ENCODE results near the gene FRAT1.

The FRAT1 gene

GRCh38 chr10:97323501-97323900 is 4.4 kb downstream of the FRAT1 start:
- no peak for DNase-seq
- no peaks in the 10 kb centered on the region for H3K9me3 ChIP-seq
- TF ChIP-seq CTCF (IDR thresholded peaks at IDR 0.05; ENCODE audit: low read depth, low read length) = no peak
- no peak overlapping the region for H3K4me3 ChIP-seq (ENCODE audit: low read depth, low read length)
- H3K36me3 ChIP-seq = no peaks in the 10 kb centered on the region
- H3K4me1 ChIP-seq = 0 out of 2 replicates have a peak, but pooled peaks cover 2% of the 10 kb centered on the region
- H3K27me3 ChIP-seq = no peaks in the 10 kb centered on the region

- Histone ChIP-seq H3K9me3 (no peaks in the 10 kb centered on the region), H3K4me3 (ENCODE audit: low read depth, low read length) (no peak overlapping the region), H3K4me1 (0 out of 2 replicates have a peak, but pooled peaks cover 2% of the 10 kb centered on the region), H3K36me3 (no peaks in the 10 kb centered on the region), H3K27me3 (no peaks in the 10 kb centered on the region)
- TF ChIP-seq CTCF (IDR thresholded peaks at IDR 0.05; ENCODE audit: low read depth, low read length) = no peak
- DNase-seq = no peak
These were observed 6.7 kb downstream of the FRAT1 start for GRCh38 chr10:97325754-97326153.

- H3K9me3 ChIP-seq = no peaks in the 10 kb centered on the region
- H3K4me3 ChIP-seq (ENCODE audit: low read depth, low read length) = no peak overlapping the region
These were observed 8.6 kb downstream of the FRAT1 start for GRCh38 chr10:97327348-97328294.

GRCh38 chr10:97328646-97329453 is 9.8 kb downstream of the FRAT1 start:
- Histone ChIP-seq H3K4me1 (peaks cover 2% of the 10 kb centered on the region; the same call in 1 of the 2 replicates), H3K9me3 (no peaks in the 10 kb centered on the region), H3K36me3 (no peaks in the 10 kb centered on the region), H3K4me3 (ENCODE audit: low read depth, low read length) (no peak overlapping the region), H3K27me3 (no peaks in the 10 kb centered on the region)
- no peak for DNase-seq
- TF ChIP-seq CTCF (IDR thresholded peaks at IDR 0.05; ENCODE audit: low read depth, low read length) = no peak

More at GRCh38 chr10:97327348-97328294, 8.6 kb downstream of the FRAT1 start:
- no peak for TF ChIP-seq CTCF (IDR thresholded peaks at IDR 0.05; ENCODE audit: low read depth, low read length)
- Histone ChIP-seq H3K4me1 (peaks cover 2% of the 10 kb centered on the region; the same call in 1 of the 2 replicates), H3K27me3 (no peaks in the 10 kb centered on the region), H3K36me3 (no peaks in the 10 kb centered on the region)
- DNase-seq = no peak

GRCh38 chr10:97329766-97330165 is 10.7 kb downstream of the FRAT1 start:
- H3K4me3 ChIP-seq (ENCODE audit: low read depth, low read length) = no peak overlapping the region
- no peaks in the 10 kb centered on the region for H3K36me3 ChIP-seq
- no peaks in the 10 kb centered on the region for H3K27me3 ChIP-seq
- DNase-seq = no peak
- H3K9me3 ChIP-seq = no peaks in the 10 kb centered on the region
- H3K4me1 ChIP-seq = peaks cover 2% of the 10 kb centered on the region; the same call in 1 of the 2 replicates
- TF ChIP-seq CTCF (IDR thresholded peaks at IDR 0.05; ENCODE audit: low read depth, low read length) = no peak
